Endothelial cell of umbilical vein (primary cell): ENCODE results near the gene YTHDF2. TPM values are rescaled to one million over a fixed set of nuclear protein-coding genes. Genes with fewer than 3 reads are reported as not detected.

Experiments used
- BruUV-seq: library from RNA; stranded (reverse); fragments of 400-500 nt; replicated peaks from 2 replicates; lab custom pipeline; 2021; lab: Mats Ljungman, UMichigan
- CTCF ChIA-PET: fragments of 300-600, 350-600 bp; sonication (Branson Sonifier 250); formaldehyde crosslinking; loops from one replicate; lab custom pipeline; 2021; ENCODE audit warnings: antibody characterized with exemption, inconsistent platforms; lab: Charles Lee
- POLR2A ChIA-PET: fragments of 300-600, 350-600 bp; sonication (Branson Sonifier 250); formaldehyde crosslinking; loops from one replicate; lab custom pipeline; 2021; ENCODE audit warnings: antibody characterized with exemption, inconsistent platforms; lab: Charles Lee
- DNase-seq: peaks from one replicate; pipeline ENCODE4 v3.0.0-alpha.2; 2011; ENCODE audit warnings: low read depth, low spot score
- FAIRE-seq: peaks from 2 replicates; lab custom pipeline; 2011; peaks lifted over from hg19 to GRCh38; lab: Jason Lieb, UNC
- H2AFZ ChIP-seq: 2 replicates; pipeline ENCODE4 v1.6.0; 2012; ENCODE audit warnings: low read depth, low read length, control low read depth, inconsistent platforms
- H3K27ac ChIP-seq: 2 replicates; pipeline ENCODE4 v1.5.1; 2011; ENCODE audit warnings: low read depth, mild to moderate bottlenecking, control low read depth, low read length, moderate library complexity; ENCODE audit not compliant: insufficient read depth
- H3K27me3 ChIP-seq, 2 experiments: 2 replicates each; pipeline versions ENCODE4 v1.6.0 to v1.6.1; 2011; ENCODE audit warnings: low read length in 2 of 2, mixed read lengths in 1 of 2; ENCODE audit not compliant: control insufficient read depth in 2 of 2, insufficient read depth in 2 of 2
- H3K36me3 ChIP-seq, 2 experiments: 2 replicates in 1 of 2; 3 replicates in 1 of 2; pipeline ENCODE4 v1.5.1; 2011; ENCODE audit warnings: low read length in 2 of 2, mild to moderate bottlenecking in 1 of 2, moderate library complexity in 1 of 2; ENCODE audit not compliant: control insufficient read depth in 2 of 2, insufficient read depth in 2 of 2; ENCODE audit errors: extremely low read depth in 1 of 2
- H3K4me1 ChIP-seq: 3 replicates; pipeline ENCODE4 v1.5.1; 2011; ENCODE audit warnings: mild to moderate bottlenecking, low read length; ENCODE audit not compliant: control insufficient read depth, insufficient read depth; ENCODE audit errors: extremely low read depth
- H3K4me2 ChIP-seq: 2 replicates; pipeline ENCODE4 v1.6.1; 2011; ENCODE audit warnings: low read length, control low read depth, mixed read lengths; ENCODE audit not compliant: insufficient read depth
- H3K4me3 ChIP-seq, 3 experiments: fragments of 200-600 bp in 1 of 3; sonication (generic), shearing (Covaris generic) in 1 of 3; replicated peaks in 1 of 3; 2 replicates each; pipeline ENCODE4 v1.5.1; 2011 to 2016; ENCODE audit warnings: control low read depth in 3 of 3, low read length in 3 of 3, mild to moderate bottlenecking in 2 of 3, inconsistent platforms in 1 of 3, low read depth in 1 of 3, moderate library complexity in 1 of 3; ENCODE audit not compliant: insufficient read depth in 1 of 3
- H3K79me2 ChIP-seq: 2 replicates; pipeline ENCODE4 v1.6.0; 2012; ENCODE audit warnings: low read length, inconsistent platforms; ENCODE audit not compliant: control insufficient read depth, insufficient read depth
- H3K9ac ChIP-seq: replicated peaks from 2 replicates; pipeline ENCODE3; 2011; ENCODE audit warnings: low read length, control low read depth; ENCODE audit not compliant: insufficient read depth; ENCODE audit errors: extremely low read depth
- H3K9me1 ChIP-seq: replicated peaks from 3 replicates; pipeline ENCODE4 v1.6.0; 2011; ENCODE audit warnings: mild to moderate bottlenecking, low read length; ENCODE audit not compliant: control insufficient read depth, insufficient read depth; ENCODE audit errors: extremely low read depth
- H3K9me3 ChIP-seq: replicated peaks from 2 replicates; pipeline ENCODE4 v1.5.1; 2012; ENCODE audit warnings: low read length, inconsistent platforms; ENCODE audit not compliant: control insufficient read depth, insufficient read depth
- H4K20me1 ChIP-seq: replicated peaks from 2 replicates; pipeline ENCODE3; 2011; ENCODE audit warnings: mild to moderate bottlenecking, low read length; ENCODE audit not compliant: control insufficient read depth, insufficient read depth; ENCODE audit errors: extremely low read depth
- EZH2 ChIP-seq: IDR thresholded peaks from 2 replicates; pipeline ENCODE4 v1.6.1; 2012; ENCODE audit warnings: borderline replicate concordance, low read depth, mild to moderate bottlenecking, moderate library complexity, low read length, inconsistent platforms; ENCODE audit not compliant: severe bottlenecking
- FOS ChIP-seq: IDR thresholded peaks from 2 replicates; pipeline ENCODE4 v1.6.1; 2011; ENCODE audit warnings: mild to moderate bottlenecking, low read length, moderate library complexity, borderline replicate concordance; ENCODE audit not compliant: insufficient read depth
- GATA2 ChIP-seq: IDR thresholded peaks from 2 replicates; pipeline ENCODE4 v1.7.0; 2011; ENCODE audit warnings: low read depth, mild to moderate bottlenecking, moderate library complexity, mixed read lengths, low read length; ENCODE audit not compliant: insufficient read length, insufficient read depth
- JUN ChIP-seq: IDR thresholded peaks from 2 replicates; pipeline ENCODE4 v1.6.1; 2011; ENCODE audit warnings: borderline replicate concordance, low read depth; ENCODE audit not compliant: insufficient read length, insufficient read depth
- MYC ChIP-seq: IDR thresholded peaks from one replicate; pipeline ENCODE4 v1.6.1; 2011; ENCODE audit warnings: mild to moderate bottlenecking, low read depth, low read length
- POLR2A ChIP-seq: IDR thresholded peaks from 2 replicates; pipeline ENCODE4 v1.6.1; 2012; ENCODE audit warnings: low read depth, mild to moderate bottlenecking, control low read depth, low read length
- POLR2AphosphoS5 ChIP-seq: IDR thresholded peaks from 2 replicates; pipeline ENCODE4 v1.6.1; 2012; ENCODE audit warnings: low read depth, mild to moderate bottlenecking, control low read depth, low read length, moderate library complexity; ENCODE audit not compliant: insufficient read depth
- dilution Hi-C: fragments of 300-500 bp; cut with MboI; formaldehyde crosslinking; loops from one replicate; pipeline ENCODE4 v1.15.0; 2019; ENCODE audit warnings: low sequenced_read_pairs; ENCODE audit not compliant: extremely low pct_ligation_motif_present
- intact Hi-C: fragments of 100-400 bp; cut with micrococcal nuclease; formaldehyde crosslinking; loops from one replicate; pipeline ENCODE4 v1.10.0; 2022
- polyA plus RNA-seq, 4 experiments: library from polyadenylated mRNA; depleted of rRNA in 3 of 4; stranded (reverse) in 3 of 4; unstranded in 1 of 4; fragments of >200 nt; gene quantifications; 2 replicates each; pipeline versions ENCODE4 v1.2.1 to v1.2.3, GENCODE V29; 2011 to 2012; ENCODE audit warnings: missing spikeins in 1 of 4
- total RNA-seq: library from RNA; stranded (reverse); gene quantifications from 2 replicates; pipeline ENCODE4 v1.2.3, GENCODE V29; 2021
- TF ChIP-seq, protein P1 (sequence below), 2 donors: IDR thresholded peaks; 1 replicate in 1 of 2; 2 replicates in 1 of 2; pipeline ENCODE4 v1.5.1; 2011; ENCODE audit warnings: low read length in 2 of 2, mild to moderate bottlenecking in 2 of 2, moderate library complexity in 2 of 2, control low read depth in 1 of 2, inconsistent platforms in 1 of 2, low read depth in 1 of 2; ENCODE audit not compliant: insufficient read depth in 1 of 2; ENCODE audit errors: extremely low read depth in 1 of 2
- TF ChIP-seq, protein P2 (sequence below): IDR thresholded peaks from 2 replicates; pipeline ENCODE4 v1.6.1; 2011; ENCODE audit not compliant: insufficient read depth, insufficient read length

The YTHDF2 gene
- total and polyA plus RNA-seq, 2 donors (not counting 3 experiments of a cell fraction or from before 2014, with no cell fraction given): 72.4 to 105 TPM

DNA sequence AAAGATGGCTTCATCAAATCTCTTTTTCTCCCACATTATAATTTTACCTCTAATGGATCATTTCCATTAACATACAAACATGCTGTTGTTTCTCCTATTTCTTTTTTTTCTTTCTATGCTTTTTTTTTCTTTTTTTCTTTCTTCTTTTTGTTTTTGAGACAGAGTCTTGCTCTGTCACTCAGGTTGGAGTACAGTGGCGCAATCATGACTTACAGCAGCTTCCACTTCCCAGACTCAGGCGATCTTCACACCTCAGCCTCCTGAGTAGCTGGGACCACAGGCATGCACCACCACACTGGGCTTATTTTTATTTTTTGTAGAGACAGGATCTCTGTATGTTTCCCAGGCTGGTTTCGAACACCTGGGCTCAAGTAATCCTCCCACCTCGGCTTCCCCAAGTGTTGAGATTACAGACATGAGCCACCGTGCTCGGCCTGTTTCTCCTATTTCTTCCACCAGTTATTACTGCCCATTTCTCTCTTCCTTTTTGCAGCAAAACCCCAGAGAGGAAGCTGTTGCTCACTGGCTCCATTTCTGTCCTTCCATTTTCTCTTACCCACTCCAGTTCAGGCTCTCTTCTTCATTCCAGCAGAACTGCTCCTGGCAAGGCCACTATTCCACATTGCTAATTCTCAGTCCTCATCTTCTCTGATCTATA, 43.1 kb downstream of the YTHDF2 start:
- DNase-seq: no peak
- dilution Hi-C loops: no loop called here
- Histone ChIP-seq H3K36me3 (no peaks in the 10 kb centered on the region), H2AFZ (no peak overlapping the region), H3K9me1 (no peaks in the 10 kb centered on the region), H3K4me1 (no peaks in the 10 kb centered on the region), H4K20me1 (no peaks in the 10 kb centered on the region), H3K27ac (no peak overlapping the region), H3K9me3 (no peaks in the 10 kb centered on the region), H3K4me2 (no peak overlapping the region), H3K9ac (no peak overlapping the region), H3K27me3 (no peaks in the 10 kb centered on the region), H3K4me3 (no peak overlapping the region), H3K79me2 (no peaks in the 10 kb centered on the region)
- CTCF ChIA-PET: no interaction called here
- intact Hi-C loops: no loop called here
- peak; percentile 50 for FAIRE-seq
- POLR2A ChIA-PET: no interaction called here
- TF ChIP-seq POLR2A (no peak), FOS (no peak), EZH2 (no peak), JUN (no peak), POLR2AphosphoS5 (no peak), GATA2 (no peak), MYC (no peak)
- TF ChIP-seq, protein P1, sequence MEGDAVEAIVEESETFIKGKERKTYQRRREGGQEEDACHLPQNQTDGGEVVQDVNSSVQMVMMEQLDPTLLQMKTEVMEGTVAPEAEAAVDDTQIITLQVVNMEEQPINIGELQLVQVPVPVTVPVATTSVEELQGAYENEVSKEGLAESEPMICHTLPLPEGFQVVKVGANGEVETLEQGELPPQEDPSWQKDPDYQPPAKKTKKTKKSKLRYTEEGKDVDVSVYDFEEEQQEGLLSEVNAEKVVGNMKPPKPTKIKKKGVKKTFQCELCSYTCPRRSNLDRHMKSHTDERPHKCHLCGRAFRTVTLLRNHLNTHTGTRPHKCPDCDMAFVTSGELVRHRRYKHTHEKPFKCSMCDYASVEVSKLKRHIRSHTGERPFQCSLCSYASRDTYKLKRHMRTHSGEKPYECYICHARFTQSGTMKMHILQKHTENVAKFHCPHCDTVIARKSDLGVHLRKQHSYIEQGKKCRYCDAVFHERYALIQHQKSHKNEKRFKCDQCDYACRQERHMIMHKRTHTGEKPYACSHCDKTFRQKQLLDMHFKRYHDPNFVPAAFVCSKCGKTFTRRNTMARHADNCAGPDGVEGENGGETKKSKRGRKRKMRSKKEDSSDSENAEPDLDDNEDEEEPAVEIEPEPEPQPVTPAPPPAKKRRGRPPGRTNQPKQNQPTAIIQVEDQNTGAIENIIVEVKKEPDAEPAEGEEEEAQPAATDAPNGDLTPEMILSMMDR (IDR thresholded peaks at IDR 0.05; ENCODE audit: extremely low read depth in 1 of 2, insufficient read depth in 1 of 2, low read depth in 1 of 2, low read length in 2 of 2): no peak
- TF ChIP-seq, protein P2, sequence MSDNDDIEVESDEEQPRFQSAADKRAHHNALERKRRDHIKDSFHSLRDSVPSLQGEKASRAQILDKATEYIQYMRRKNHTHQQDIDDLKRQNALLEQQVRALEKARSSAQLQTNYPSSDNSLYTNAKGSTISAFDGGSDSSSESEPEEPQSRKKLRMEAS: no peak
- BruUV-seq: no TSS peak
